GM21360 (cell line): Measurements from ENCODE around the gene GSE1.

Source experiments
- ATAC-seq: cut with Tn5 transposase; IDR thresholded peaks from one replicate; pipeline ENCODE4 v1.9.1; 2021; ENCODE audit warnings: mild to moderate bottlenecking, moderate library complexity; ENCODE audit not compliant: unreplicated experiment

GSE1 gene

GRCh38 chr16:85718682-85719081 lies 105.6 kb downstream of the GSE1 start:
- no peak for ATAC-seq

- no peak for ATAC-seq
Measured at GRCh38 chr16:85719605-85720301, 106.6 kb downstream of the GSE1 start.

GRCh38 chr16:85720302-85720637 lies 107.1 kb downstream of the GSE1 start:
- ATAC-seq, result no peak

GRCh38 chr16:85722128-85722893 lies 109.2 kb downstream of the GSE1 start:
- ATAC-seq, result no peak

GRCh38 chr16:85724126-85724879 lies 111.2 kb downstream of the GSE1 start:
- ATAC-seq, result no peak

GRCh38 chr16:85724936-85725335 lies 111.8 kb downstream of the GSE1 start:
- ATAC-seq, result no peak
